CD4-positive, alpha-beta T cell treated with Interleukin-10 for 1 hour (primary cell): ENCODE data around the gene PSKH1.

ENCODE experiments used
- DNase-seq: peaks from one replicate; pipeline ENCODE4 v3.0.0-alpha.2; 2020

Gene PSKH1

GRCh38 chr16:67942510-67943255, 49.6 kb downstream of the PSKH1 start:
- no peak for DNase-seq

GRCh38 chr16:67943256-67943618, 50.2 kb downstream of the PSKH1 start:
- DNase-seq = no peak

DNA sequence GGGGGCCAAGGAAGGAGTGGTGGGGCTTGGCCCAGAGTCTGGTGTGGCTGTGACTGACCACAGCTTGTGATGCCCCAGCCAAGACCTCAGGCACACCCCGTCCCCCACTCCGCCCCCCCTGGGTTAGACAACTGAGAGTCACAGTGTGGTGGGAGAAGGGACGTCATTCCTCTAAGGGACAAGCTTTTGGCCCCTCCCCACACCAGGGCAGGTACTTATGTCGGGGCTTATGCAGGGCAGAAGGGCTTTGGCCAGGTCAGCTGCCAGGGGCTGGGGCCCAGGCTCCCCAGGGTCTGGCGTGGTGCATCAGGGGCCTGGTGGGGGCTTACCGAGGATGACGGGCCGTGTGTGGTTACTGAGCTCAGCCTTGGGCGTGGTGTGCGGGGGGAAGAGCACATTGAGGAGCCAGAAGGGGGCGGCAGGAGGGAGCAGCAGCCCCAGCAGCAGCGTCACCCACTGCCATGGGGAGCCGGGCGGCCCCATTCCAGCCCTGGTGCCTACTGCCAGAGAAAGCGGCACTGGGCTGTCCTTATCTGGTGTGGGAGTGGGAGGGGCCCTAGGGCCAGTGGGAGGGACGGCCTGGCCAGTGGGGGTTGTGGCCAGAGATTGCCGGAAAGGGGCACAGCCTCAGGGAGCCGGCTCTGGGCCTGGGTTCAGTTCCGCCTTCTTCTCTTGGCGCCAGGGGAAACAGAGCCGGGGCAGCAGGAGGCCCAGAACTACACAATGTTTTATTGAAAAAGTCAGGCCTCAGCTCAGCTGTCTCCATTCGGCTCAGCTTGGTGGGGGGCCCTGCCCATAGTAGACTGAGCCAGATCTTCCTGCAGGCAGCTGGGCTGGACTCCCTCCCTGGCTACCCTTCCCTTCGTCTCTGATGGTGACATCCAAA, 50.8 kb downstream of the PSKH1 start, which contains the start of gene LCAT:
Gene LCAT (minus strand): TSS at position 502 of the 886 bp plus-strand sequence. CDS start 19 bp downstream, at position 483.
- no peak for DNase-seq

- no peak for DNase-seq
Observed at GRCh38 chr16:67944690-67945391, 51.8 kb downstream of the PSKH1 start.

- no peak for DNase-seq
Observed at GRCh38 chr16:67945392-67945933, 52.4 kb downstream of the PSKH1 start.

DNA sequence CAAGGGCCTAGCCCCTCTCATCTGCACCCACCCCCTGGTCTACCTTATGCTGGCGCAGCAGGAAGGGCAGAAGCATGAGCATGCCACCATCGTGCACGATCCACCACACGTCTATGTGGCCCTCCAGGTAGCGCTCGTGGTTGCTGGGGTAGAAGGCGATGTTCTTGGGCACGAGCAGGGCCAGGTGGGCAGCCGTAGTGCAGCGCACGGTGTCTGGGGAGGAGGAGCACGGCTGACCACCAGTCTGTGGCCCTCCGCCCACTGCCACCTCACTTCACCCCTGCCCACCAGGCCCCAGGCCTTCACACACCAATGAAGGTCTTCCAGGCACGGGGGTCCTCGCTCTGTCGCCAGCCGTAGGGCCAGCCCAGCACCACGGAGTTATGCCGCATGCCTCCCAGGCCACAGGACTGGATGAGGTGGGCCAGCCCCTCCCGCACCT, 53.1 kb downstream of the PSKH1 start:
- DNase-seq = no peak

DNA sequence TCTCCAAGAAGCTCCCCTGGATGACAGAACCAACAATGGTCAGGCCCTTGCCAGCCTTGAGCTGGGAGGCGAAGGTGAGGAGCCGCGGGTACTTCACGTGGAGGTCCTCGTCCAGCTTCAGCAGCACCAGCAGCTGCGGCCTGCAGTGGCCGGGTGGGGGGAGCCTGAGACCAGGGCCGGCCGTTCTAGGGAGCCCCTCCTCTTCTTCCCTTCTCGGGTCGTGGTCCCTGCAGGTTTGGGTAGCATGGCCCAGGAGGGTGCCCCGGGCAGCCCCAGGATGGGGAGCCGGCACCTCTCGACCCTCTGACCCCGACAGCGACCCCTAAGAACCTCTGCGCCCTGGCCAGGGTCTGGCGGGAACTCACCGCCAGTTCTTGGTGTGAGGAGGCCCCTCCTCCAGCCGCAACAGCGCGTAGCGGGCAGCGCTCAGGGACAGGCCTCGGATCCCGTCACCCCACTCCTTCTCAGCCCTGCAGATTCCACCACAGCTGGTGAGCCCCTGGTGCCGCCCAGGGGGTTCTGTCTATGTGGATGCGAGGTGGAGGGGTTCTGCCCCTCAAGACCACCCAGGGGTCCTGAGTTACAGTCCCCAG, 54.0 kb downstream of the PSKH1 start:
- no peak for DNase-seq

DNA sequence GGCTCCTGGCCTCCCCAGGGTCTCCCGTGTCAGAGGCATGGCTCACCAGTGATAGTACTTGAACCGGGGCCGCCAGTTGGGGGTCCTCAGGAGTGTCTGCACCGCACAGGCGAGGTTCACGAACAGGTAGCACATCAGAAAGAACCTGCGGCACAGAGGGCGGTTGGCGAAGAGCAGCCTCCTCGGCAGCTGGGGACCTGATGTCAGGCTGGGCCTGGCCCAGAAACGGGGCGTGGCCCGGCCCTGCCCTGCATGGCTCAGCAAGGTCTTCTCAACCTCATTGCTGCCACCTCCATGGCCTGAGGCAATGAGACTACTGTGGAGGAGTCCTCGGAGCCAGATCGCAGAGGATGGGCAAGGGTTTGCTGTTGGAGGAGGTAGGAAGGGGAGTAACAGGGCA, 55.0 kb downstream of the PSKH1 start:
- no peak for DNase-seq

DNA sequence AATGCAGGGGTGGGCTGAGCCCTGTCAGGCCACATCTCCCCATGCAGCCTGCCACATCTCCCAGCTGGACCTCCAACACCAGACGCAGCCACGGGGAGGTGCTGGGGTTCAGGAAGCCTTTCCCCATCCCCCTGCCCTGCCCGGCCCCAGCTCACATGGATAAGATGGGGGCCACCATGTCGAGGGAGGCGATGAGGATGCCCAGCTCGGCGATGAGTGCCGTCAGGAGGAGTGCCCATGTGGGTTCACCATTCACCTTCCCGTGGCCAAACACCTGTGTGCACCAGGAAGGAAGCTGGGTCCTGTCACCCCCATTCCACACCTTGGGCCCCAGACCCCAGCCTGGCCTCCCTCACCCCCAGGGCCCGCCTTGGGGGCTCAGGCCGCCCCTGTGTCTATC, 56.6 kb downstream of the PSKH1 start:
- no peak for DNase-seq

DNA sequence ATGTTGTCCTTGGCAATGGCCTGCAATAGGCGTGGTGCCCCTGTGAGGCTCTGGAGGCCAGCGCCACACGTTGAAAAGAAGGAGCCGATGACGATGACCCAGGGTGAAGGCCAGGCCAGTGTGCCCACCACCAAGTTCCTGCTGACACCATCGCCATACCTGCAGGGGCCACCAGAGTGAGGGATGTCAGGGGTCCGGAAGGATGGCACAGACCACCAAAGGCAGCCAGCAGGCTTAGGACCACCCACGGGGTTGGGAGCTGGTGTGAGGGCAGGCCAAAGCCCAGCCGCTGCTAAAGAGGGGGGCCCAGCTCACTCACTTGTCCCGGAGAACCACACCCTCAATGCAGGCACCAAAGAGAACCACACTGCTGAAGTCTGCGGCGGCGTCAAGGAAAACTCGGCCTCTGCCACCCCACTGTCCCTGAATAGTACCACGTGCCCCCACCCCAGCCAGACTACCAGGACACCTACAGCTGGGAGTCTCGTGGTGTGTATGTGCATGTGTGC, 57.3 kb downstream of the PSKH1 start:
- no peak for DNase-seq

DNA sequence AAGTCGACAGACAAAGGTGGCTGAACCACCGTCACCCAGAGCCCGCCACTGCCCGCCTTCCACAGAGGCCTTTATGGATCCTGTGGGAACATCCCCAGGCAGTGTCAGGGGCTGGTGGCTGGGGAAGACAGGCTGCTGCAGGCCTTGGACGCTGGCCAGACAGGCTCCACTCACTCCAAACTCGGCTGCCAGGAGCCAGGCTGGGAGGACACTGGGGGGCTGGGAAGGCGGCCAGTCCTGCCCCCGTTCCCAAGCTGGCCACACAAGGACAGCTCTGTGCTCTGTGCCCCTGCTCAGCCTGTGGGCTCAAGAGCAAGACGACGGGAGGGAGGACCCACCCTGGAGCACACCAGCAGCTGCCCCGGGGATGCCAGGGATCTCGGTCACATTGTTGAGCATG, 58.4 kb downstream of the PSKH1 start:
- DNase-seq = no peak

DNA sequence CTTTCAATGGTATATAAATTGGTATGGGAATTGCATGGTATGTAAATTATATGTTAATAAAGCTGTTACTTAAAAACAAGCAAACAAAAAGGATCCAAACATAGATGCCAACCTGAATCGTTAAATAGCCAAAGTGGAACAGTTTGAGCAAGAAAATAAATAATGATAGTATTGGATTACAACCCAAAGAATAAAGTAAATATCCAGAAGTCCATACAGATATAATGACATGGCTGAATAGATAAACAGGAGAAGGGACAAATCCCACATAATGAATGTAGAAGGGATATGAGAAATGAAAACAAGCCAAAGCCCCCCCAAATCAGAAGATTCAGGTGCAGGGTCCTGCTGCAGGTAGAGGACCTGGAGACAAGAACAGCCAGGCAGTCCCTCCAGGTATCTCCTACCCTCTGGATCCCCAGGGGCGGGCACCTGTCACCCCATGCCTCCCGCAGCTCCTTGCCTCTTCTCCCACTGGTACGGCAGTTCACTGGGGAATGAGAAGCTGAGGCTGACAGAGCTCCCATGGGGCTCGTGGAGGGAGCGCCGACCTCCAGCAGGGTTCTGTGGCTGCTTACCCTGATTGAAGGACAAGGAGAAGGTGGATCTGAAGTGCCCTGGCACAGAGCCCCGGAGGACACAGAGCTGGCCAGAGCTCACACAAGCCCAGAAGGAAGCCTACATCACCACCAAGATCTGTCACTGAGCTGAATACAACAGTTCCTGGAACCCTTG, 60.8 kb downstream of the PSKH1 start:
- no peak for DNase-seq

DNA sequence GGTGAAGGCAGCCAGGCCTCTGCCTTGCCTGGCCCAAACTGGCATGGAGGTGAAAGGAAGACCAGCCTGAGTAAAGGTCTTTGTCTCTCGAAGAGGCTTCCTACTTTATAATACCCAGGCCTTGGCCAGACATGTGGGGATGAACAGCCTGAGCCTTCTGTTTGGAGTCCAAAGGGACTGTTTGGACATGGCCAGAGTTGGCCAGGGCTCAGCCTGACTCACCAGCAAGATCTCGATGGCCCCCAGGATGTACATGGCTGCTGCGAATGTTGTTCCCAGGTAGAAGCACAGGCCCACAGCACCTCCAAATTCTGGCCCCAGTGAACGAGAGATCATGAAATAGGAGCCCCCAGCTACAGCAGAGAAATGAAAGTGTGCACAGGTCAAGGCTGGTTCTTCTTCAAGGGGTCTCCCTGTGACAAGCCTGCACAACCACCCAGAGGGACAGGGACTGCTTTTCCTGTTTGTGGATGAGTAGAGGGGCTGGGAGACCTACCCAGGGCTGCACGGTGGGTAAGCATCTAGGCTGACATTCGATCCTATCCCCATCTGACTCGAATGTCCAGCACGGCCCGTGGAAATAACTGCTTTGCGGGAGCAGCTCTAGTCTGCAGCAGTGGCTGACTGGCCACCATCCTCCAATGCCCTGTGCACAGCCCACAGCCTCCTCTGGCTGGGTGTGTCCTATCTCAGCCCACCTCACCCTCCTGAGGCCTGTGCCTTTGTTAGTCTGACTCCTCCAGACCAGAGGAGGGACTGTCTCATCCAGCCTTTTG, 61.6 kb downstream of the PSKH1 start:
- no peak for DNase-seq

DNA sequence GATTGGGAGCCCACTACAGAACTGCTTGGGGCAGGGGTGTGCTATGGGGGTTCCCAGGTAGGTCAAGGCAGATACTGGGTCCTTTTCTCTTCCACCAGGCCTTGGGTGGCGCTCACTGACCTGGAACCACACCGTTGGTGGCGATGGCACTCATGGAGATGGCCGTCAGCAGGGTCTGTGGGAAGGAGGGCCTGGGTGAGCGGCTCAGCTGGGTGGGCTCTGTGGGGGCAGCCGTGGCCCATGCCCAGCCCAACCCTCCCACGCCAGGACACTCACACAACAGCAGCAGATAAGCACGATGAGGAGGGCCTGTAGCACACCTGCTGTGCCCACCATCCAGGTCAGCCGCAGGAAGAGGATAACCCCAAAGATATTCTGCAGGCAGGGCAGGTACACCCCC, 64.6 kb downstream of the PSKH1 start:
- DNase-seq = no peak

DNA sequence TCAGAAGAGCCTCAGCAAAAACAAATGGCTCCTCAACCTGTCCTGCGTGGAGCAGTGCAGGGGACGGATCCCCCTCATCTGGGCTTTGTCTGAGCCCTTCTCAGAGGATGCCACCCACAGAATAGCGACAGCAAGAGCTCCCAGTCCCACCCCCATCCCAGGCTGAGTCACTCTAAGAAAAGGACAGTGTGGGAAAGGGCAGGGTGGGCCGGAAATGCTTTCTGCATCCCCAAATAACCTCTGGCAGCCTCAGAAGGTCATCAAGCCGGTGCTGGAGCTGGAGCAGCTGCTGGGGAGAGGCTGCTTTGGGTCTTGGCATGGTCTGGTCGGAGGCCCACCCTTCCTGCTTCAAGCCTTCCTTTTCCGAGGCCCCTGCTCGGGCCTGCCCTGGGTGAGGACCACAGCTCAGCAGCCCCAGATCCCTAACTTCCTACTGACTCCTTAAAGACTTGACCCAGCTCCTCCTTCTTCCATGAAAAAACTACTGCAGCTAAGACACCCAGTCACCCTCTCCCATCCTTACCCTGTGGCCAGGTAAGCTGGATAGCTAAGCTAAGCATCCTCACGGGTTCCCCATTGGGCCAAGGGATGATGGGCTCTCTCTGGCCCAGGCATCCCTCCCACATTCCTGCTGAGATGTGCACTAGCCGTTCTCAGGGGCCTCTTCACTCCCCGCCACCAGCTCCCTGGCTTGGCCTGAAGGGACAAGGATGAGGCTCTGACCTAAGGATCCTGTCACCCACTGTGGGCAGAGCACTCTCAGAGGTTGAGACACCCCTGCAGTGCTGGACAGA, 66.7 kb downstream of the PSKH1 start:
- no peak for DNase-seq

- DNase-seq = no peak
Observed at GRCh38 chr16:67961551-67961957, 68.5 kb downstream of the PSKH1 start.

DNA sequence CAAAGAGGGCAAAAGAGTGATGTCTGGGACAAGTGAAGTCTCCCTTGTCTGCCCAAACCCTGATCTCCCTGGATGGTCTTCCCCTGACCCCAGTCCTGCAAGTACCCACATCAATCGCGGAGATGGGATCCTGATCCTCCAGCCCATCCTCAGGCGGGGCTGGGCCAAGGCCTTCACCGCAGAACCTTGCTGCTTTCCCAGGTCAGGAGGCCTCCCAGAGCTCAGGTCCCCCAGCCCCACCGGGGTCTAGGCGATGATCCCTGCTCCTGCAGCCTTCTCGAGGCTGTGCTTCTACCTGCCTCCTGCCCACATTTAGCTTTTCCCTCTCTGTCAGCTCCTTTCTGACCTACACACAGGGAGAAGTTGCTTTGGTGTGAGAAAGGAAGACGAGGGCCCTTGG, 69.1 kb downstream of the PSKH1 start:
- no peak for DNase-seq

DNA sequence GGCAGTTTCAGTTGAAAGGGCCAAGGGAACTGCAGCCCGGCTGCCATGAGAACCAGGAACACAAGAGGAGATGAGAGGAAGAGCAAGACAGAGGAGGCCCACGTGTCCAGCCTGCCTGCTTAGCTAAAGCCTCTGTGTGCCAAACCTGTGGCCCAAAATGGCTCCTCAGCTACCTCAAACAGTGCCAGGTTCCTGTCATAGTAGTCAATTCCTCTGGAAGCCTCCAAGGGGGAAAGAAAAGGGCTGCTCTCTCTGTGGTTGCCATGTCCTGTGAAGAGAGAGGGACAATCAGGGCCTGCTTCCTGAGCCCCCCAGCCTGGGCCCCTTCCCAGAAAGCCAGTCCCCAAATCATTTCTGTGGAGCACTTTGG, 70.2 kb downstream of the PSKH1 start:
- DNase-seq = no peak

DNA sequence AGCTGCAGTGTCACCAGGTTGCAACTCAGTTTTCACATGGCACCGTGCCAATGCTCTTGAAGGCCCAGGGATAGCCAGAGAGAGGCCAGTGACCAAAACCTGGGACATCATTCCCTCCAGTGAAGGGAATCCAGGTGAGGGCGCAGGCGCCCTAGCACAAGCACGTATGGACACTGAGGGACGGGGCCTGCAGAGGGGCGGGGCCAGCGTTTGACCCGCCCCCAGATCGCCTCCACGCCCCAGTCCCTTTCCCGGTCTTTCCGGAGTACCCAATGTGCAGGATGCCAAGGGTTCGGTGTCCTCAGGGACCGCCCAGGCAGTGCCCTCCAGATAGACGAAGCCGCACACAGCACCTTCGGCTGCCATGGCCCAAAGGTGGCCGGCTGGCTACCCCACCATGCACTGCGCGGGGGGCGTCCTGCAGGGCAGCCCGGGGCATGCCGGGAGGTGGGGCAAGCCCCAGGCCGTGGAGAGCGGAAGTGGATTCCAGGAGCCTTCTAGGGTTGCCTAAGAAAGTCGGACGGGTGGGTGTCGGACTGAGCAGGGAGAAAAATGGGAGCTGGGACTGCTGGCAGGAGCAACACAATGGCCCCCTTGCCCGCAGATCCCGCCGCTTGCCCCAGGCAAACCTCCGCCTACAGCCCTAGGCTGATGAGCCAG, 70.7 kb downstream of the PSKH1 start:
- no peak for DNase-seq
